Measurements from ENCODE around the gene LMBRD1. TPM values are rescaled to one million over a fixed set of nuclear protein-coding genes. Genes with fewer than 3 reads are reported as not detected.

The LMBRD1 gene
- total and polyA plus RNA-seq, 2 of the 8 experiments (the other 6 are each of a cell fraction or from before 2014, with no cell fraction given), result 9.1 to 16.8 TPM

GRCh38 chr6:69768664-69769063, 28.1 kb downstream of the LMBRD1 start (continued):
- TF ChIP-seq EZH2 (IDR thresholded peaks at IDR 0.05; ENCODE audit: low read depth, low read length, severe bottlenecking) (no peak), SAP30 (IDR thresholded peaks at IDR 0.05; ENCODE audit: insufficient read depth, insufficient replicate concordance, low read length) (no peak), KDM5A (IDR thresholded peaks at IDR 0.05; ENCODE audit: low read length) (no peak), CREB1 (IDR thresholded peaks at IDR 0.05) (no peak), ZNF274 (IDR thresholded peaks at IDR 0.05; ENCODE audit: borderline replicate concordance, extremely low read depth, low read length) (no peak), KDM4A (IDR thresholded peaks at IDR 0.05; ENCODE audit: low read depth, low read length, severe bottlenecking) (no peak)
